HepG2 (cell line): ENCODE results near the gene TRIM10. TPM values are rescaled to one million over a fixed set of nuclear protein-coding genes. Genes with fewer than 3 reads are reported as not detected.

Source experiments
- ATAC-seq: fragments of 200-7000 bp; cut with Tn5 transposase; 3 replicates; pipeline ENCODE4 v1.9.1; 2020; ENCODE audit warnings: mild to moderate bottlenecking, moderate library complexity
- BruUV-seq: library from RNA; stranded (reverse); fragments of 400-500 nt; replicated peaks from 2 replicates; lab custom pipeline; 2021; lab: Mats Ljungman, UMichigan
- CTCF ChIA-PET: fragments of 300-600 bp; formaldehyde crosslinking; extraction: SDS; loops from one replicate; lab custom pipeline; 2021; ENCODE audit warnings: low total read pairs, inconsistent platforms, low intra/inter-chr PET ratio; lab: Yijun Ruan, JAX
- POLR2A ChIA-PET: fragments of 350-600 bp; sonication (Branson Sonifier 250); formaldehyde crosslinking; loops from one replicate; lab custom pipeline; 2020; ENCODE audit warnings: antibody characterized with exemption, inconsistent platforms; lab: Yijun Ruan, JAX
- DNase-seq: peaks from one replicate; pipeline ENCODE4 v3.0.0-alpha.2; 2015; ENCODE audit warnings: low spot score
- FAIRE-seq: peaks from 3 replicates; lab custom pipeline; 2011; peaks lifted over from hg19 to GRCh38; lab: Jason Lieb, UNC
- H2AFZ ChIP-seq: one replicate; pipeline ENCODE4 v1.6.1; 2011; ENCODE audit warnings: low read length, inconsistent platforms
- H3K27ac ChIP-seq: fragments of 300-600 bp; 3 replicates; pipeline ENCODE4 v1.8.0; 2011; ENCODE audit warnings: mixed run types, mild to moderate bottlenecking, mixed read lengths, low read length, inconsistent platforms; ENCODE audit not compliant: insufficient read depth; ENCODE audit errors: extremely low read length
- H3K27me3 ChIP-seq, 2 experiments: fragments of 200-600 bp in 1 of 2; 2 replicates in 1 of 2; 3 replicates in 1 of 2; pipeline versions ENCODE4 v1.6.0 to v1.8.0; 2011; ENCODE audit warnings: low read length in 2 of 2, mild to moderate bottlenecking in 2 of 2, moderate library complexity in 2 of 2, inconsistent platforms in 1 of 2; ENCODE audit not compliant: insufficient read depth in 2 of 2, control insufficient read depth in 1 of 2
- H3K36me3 ChIP-seq, 2 experiments: fragments of 200-600 bp in 1 of 2; replicated peaks in 1 of 2; 2 replicates in 1 of 2; 3 replicates in 1 of 2; pipeline versions ENCODE4 v1.5.1 to v1.8.0; 2011; ENCODE audit warnings: low read length in 2 of 2, inconsistent platforms in 1 of 2; ENCODE audit not compliant: insufficient read depth in 2 of 2, control insufficient read depth in 1 of 2
- H3K4me1 ChIP-seq: 2 replicates; pipeline ENCODE4 v1.5.1; 2012; ENCODE audit warnings: low read length, inconsistent platforms; ENCODE audit not compliant: insufficient read depth
- H3K4me2 ChIP-seq: 2 replicates; pipeline ENCODE4 v1.6.0; 2011; ENCODE audit warnings: low read depth, low read length, inconsistent platforms
- H3K4me3 ChIP-seq, 3 experiments: fragments of 200-600 bp in 1 of 3; sonication (generic), shearing (Covaris generic) in 1 of 3; replicated peaks in 1 of 3; 2 replicates each; pipeline ENCODE4 v1.5.1; 2011 to 2016; ENCODE audit warnings: low read length in 3 of 3, inconsistent platforms in 2 of 3, low read depth in 2 of 3, mild to moderate bottlenecking in 2 of 3, control low read depth in 1 of 3, mixed read lengths in 1 of 3; ENCODE audit not compliant: insufficient read depth in 1 of 3
- H3K79me2 ChIP-seq: one replicate; pipeline ENCODE4 v1.6.1; 2011; ENCODE audit warnings: low read length, inconsistent platforms; ENCODE audit not compliant: insufficient read depth
- H3K9ac ChIP-seq: 2 replicates; pipeline ENCODE4 v1.6.0; 2011; ENCODE audit warnings: mild to moderate bottlenecking, low read depth, low read length, inconsistent platforms; ENCODE audit not compliant: insufficient read depth
- H3K9me3 ChIP-seq: 2 replicates; pipeline ENCODE4 v1.5.1; 2012; ENCODE audit warnings: mild to moderate bottlenecking, low read length
- H4K20me1 ChIP-seq: 2 replicates; pipeline ENCODE4 v1.6.0; 2011; ENCODE audit warnings: inconsistent platforms, mild to moderate bottlenecking, low read length, moderate library complexity; ENCODE audit not compliant: insufficient read depth
- BCL3 ChIP-seq: sonication (generic); formaldehyde crosslinking; IDR thresholded peaks from 2 replicates; pipeline ENCODE4 v1.5.1; 2020; ENCODE audit warnings: mild to moderate bottlenecking, missing genetic modification reagents, moderate library complexity
- CTCF ChIP-seq: sonication (generic); formaldehyde crosslinking; IDR thresholded peaks from 2 replicates; pipeline ENCODE4 v1.5.0; 2020; ENCODE audit warnings: mild to moderate bottlenecking, missing genetic modification reagents, moderate library complexity
- DBP ChIP-seq: sonication (generic); formaldehyde crosslinking; IDR thresholded peaks from 2 replicates; pipeline ENCODE4 v1.4.0; 2020; ENCODE audit warnings: missing genetic modification reagents; ENCODE audit errors: not compliant biosample characterization
- HBP1 ChIP-seq: IDR thresholded peaks from 2 replicates; pipeline ENCODE4 v1.6.1; 2016; ENCODE audit warnings: low read depth, control low read depth
- MYC ChIP-seq: sonication (generic); formaldehyde crosslinking; IDR thresholded peaks from 2 replicates; pipeline ENCODE4 v1.9.0; 2021; ENCODE audit warnings: missing genetic modification reagents, borderline replicate concordance
- PITX1 ChIP-seq: sonication (generic); formaldehyde crosslinking; IDR thresholded peaks from 2 replicates; pipeline ENCODE4 v1.5.1; 2020; ENCODE audit warnings: mild to moderate bottlenecking, missing genetic modification reagents
- RFX1 ChIP-seq: fragments of 450-650 bp; IDR thresholded peaks from 2 replicates; pipeline ENCODE4 v1.6.1; 2017
- STAG1 ChIP-seq: sonication (generic); formaldehyde crosslinking; IDR thresholded peaks from 2 replicates; pipeline ENCODE4 v1.4.0; 2020; ENCODE audit warnings: missing genetic modification reagents
- SYNCRIP ChIP-seq: fragments of 200-400 bp; formaldehyde crosslinking; IDR thresholded peaks from 2 replicates; pipeline ENCODE4 v1.6.1; 2018; ENCODE audit warnings: mild to moderate bottlenecking, low read depth, low read length; ENCODE audit not compliant: insufficient read depth
- TAF15 ChIP-seq: fragments of 200-400 bp; formaldehyde crosslinking; IDR thresholded peaks from one replicate; pipeline ENCODE4 v1.6.1; 2018; ENCODE audit warnings: mild to moderate bottlenecking, low read depth, low read length; ENCODE audit not compliant: poor library complexity, severe bottlenecking
- TEAD3 ChIP-seq: optimal IDR thresholded peaks from 2 replicates; pipeline ENCODE3; 2016; ENCODE audit warnings: borderline replicate concordance
- WGBS: methylation state at CpG from one replicate; pipeline ENCODE4 v1.1.6; 2017; ENCODE audit warnings: low lambda C conversion rate; 5-methylcytosine and 5-hydroxymethylcytosine counted together
- in situ Hi-C: cut with HindIII; loops from 2 replicates; pipeline ENCODE4 v1.10.0; 2017; ENCODE audit warnings: low pct_unique_long_range_greater_than_20kb; ENCODE audit not compliant: extremely low pct_ligation_motif_present
- intact Hi-C: fragments of 100-400 bp; cut with micrococcal nuclease; formaldehyde crosslinking; loops from one replicate; pipeline ENCODE4 v1.10.0; 2022; ENCODE audit not compliant: unreplicated experiment
- polyA plus RNA-seq, 8 experiments: library from polyadenylated mRNA; depleted of rRNA in 3 of 8; stranded (reverse) in 7 of 8; unstranded in 1 of 8; fragments of >200 nt; fragmentation: Illumina TruSeq in 4 of 8; extraction: Trizol in 4 of 8; gene quantifications; 2 replicates each; pipeline versions ENCODE4 v1.2.1 to v1.2.3, GENCODE V29; 2011 to 2016; ENCODE audit warnings: low read depth in 4 of 8, missing spikeins in 1 of 8, mixed read lengths in 1 of 8; ENCODE audit not compliant: insufficient read depth in 1 of 8
- total RNA-seq, 5 experiments: library from RNA; depleted of rRNA; stranded (reverse); fragments of >200 nt; fragmentation: Illumina TruSeq; extraction: Trizol; gene quantifications; 2 replicates each; pipeline ENCODE4 v1.2.3, GENCODE V29; 2016; ENCODE audit warnings: low read depth in 1 of 5

TRIM10 gene
- total and polyA plus RNA-seq, 2 of the 13 experiments (the other 11 are each of a cell fraction or from before 2014, with no cell fraction given), result 4.1 to 6.8 TPM

- ATAC-seq, result peak; percentile 37
These were observed 27.5 kb upstream of the TRIM10 start for GRCh38 chr6:30188541-30188940.

More at GRCh38 chr6:30188541-30188940, 27.5 kb upstream of the TRIM10 start:
- TF ChIP-seq STAG1 (CRISPR knock-in tag) (0 out of 2 replicates have a peak, but pooled peaks have one; percentile 10), DBP (CRISPR knock-in tag) (no peak), RFX1 (no peak), MYC (CRISPR knock-in tag) (0 out of 2 replicates have a peak, but pooled peaks have one; percentile 21), SYNCRIP (no peak), BCL3 (CRISPR knock-in tag) (no peak), TEAD3 (CRISPR knock-in tag) (peak; percentile 89), CTCF (CRISPR knock-in tag) (peak; percentile 28; the same call in 1 of the 2 replicates), PITX1 (no peak), HBP1 (CRISPR knock-in tag) (no peak), TAF15 (no peak)
- 92% methylated on average over 5 of the region's 5 CpGs for WGBS
- Histone ChIP-seq H3K4me2 (no peak overlapping the region), H4K20me1 (no peaks in the 10 kb centered on the region), H3K79me2 (no peaks in the 10 kb centered on the region), H3K36me3 (peaks cover 31 to 71% of the 10 kb centered on the region in 2 experiments), H3K27me3 (no peaks in the 10 kb centered on the region), H3K27ac (no peak overlapping the region), H3K4me3 (no peak overlapping the region), H2AFZ (no peak overlapping the region), H3K9ac (no peak overlapping the region), H3K4me1 (peaks cover 5% of the 10 kb centered on the region; the same call in 1 of the 2 replicates), H3K9me3 (no peaks in the 10 kb centered on the region)
- intact Hi-C loops, result no loop called here
- CTCF ChIA-PET, result no interaction called here
- in situ Hi-C loops, result no loop called here
- no peak for DNase-seq
- POLR2A ChIA-PET, result no interaction called here
- no TSS peak for BruUV-seq
- FAIRE-seq, result no peak
